Muscle layer of colon (tissue), 2 donors: ENCODE results near the gene ADAM17.

Experiments
- H3K27ac ChIP-seq: one replicate; pipeline ENCODE4 v1.7.0; 2013; ENCODE audit warnings: low read depth, mild to moderate bottlenecking, low read length, moderate library complexity
- H3K27me3 ChIP-seq, 2 donors: one replicate each; pipeline ENCODE4 v1.7.0; 2013; ENCODE audit warnings: low read length in 2 of 2, mild to moderate bottlenecking in 2 of 2; ENCODE audit not compliant: insufficient read depth in 2 of 2, control insufficient read depth in 1 of 2
- H3K36me3 ChIP-seq: one replicate; pipeline ENCODE4 v1.7.0; 2013; ENCODE audit warnings: mild to moderate bottlenecking, low read length; ENCODE audit not compliant: insufficient read depth
- H3K4me1 ChIP-seq: one replicate; pipeline ENCODE4 v1.7.0; 2013; ENCODE audit warnings: mild to moderate bottlenecking, low read length; ENCODE audit not compliant: insufficient read depth
- H3K4me3 ChIP-seq, 2 donors: one replicate each; pipeline ENCODE4 v1.7.0; 2013; ENCODE audit warnings: low read length in 2 of 2, low read depth in 1 of 2, mild to moderate bottlenecking in 1 of 2, moderate library complexity in 1 of 2
- H3K9ac ChIP-seq: one replicate; pipeline ENCODE4 v1.7.0; 2013; ENCODE audit warnings: low read length
- H3K9me3 ChIP-seq: one replicate; pipeline ENCODE4 v1.7.0; 2013; ENCODE audit warnings: mild to moderate bottlenecking, low read length
- donor health status: abdominal sarcoma.
- donor health status: Adenocarcinoma of cecum.

The ADAM17 gene

GRCh38 chr2:9465170-9465569, 90.5 kb downstream of the ADAM17 start:
- Histone ChIP-seq H3K27me3 (no peaks in the 10 kb centered on the region), H3K27ac (no peak overlapping the region), H3K4me1 (no peaks in the 10 kb centered on the region), H3K9ac (no peak overlapping the region), H3K36me3 (no peaks in the 10 kb centered on the region), H3K9me3 (no peaks in the 10 kb centered on the region), H3K4me3 (no peak overlapping the region)

GRCh38 chr2:9463698-9464034, 92.0 kb downstream of the ADAM17 start:
- H3K36me3 ChIP-seq: no peaks in the 10 kb centered on the region

GRCh38 chr2:9462886-9463697, 92.5 kb downstream of the ADAM17 start:
- Histone ChIP-seq H3K9ac (no peak overlapping the region), H3K4me1 (no peaks in the 10 kb centered on the region), H3K27me3 (no peaks in the 10 kb centered on the region), H3K9me3 (no peaks in the 10 kb centered on the region), H3K4me3 (no peak overlapping the region), H3K36me3 (no peaks in the 10 kb centered on the region), H3K27ac (no peak overlapping the region)

More at GRCh38 chr2:9463698-9464034, 92.0 kb downstream of the ADAM17 start:
- Histone ChIP-seq H3K27ac (no peak overlapping the region), H3K9me3 (no peaks in the 10 kb centered on the region), H3K9ac (no peak overlapping the region), H3K4me1 (no peaks in the 10 kb centered on the region), H3K27me3 (no peaks in the 10 kb centered on the region), H3K4me3 (no peak overlapping the region)

GRCh38 chr2:9462313-9462712, 93.3 kb downstream of the ADAM17 start:
- Histone ChIP-seq H3K27me3 (no peaks in the 10 kb centered on the region), H3K27ac (no peak overlapping the region), H3K9me3 (no peaks in the 10 kb centered on the region), H3K36me3 (no peaks in the 10 kb centered on the region), H3K4me1 (no peaks in the 10 kb centered on the region), H3K9ac (no peak overlapping the region), H3K4me3 (no peak overlapping the region)

- H3K9ac ChIP-seq: no peak overlapping the region
- H3K27me3 ChIP-seq: no peaks in the 10 kb centered on the region
- no peak overlapping the region for H3K4me3 ChIP-seq
- H3K27ac ChIP-seq: no peak overlapping the region
- no peaks in the 10 kb centered on the region for H3K4me1 ChIP-seq
- H3K9me3 ChIP-seq: no peaks in the 10 kb centered on the region
- H3K36me3 ChIP-seq: no peaks in the 10 kb centered on the region
Observed at GRCh38 chr2:9461079-9461478, 94.6 kb downstream of the ADAM17 start.

- Histone ChIP-seq H3K9me3 (no peaks in the 10 kb centered on the region), H3K27me3 (no peaks in the 10 kb centered on the region), H3K27ac (no peak overlapping the region), H3K36me3 (no peaks in the 10 kb centered on the region), H3K4me3 (no peak overlapping the region), H3K4me1 (no peaks in the 10 kb centered on the region), H3K9ac (no peak overlapping the region)
Observed at GRCh38 chr2:9460441-9461017, 95.1 kb downstream of the ADAM17 start.

- Histone ChIP-seq H3K4me1 (no peaks in the 10 kb centered on the region), H3K4me3 (no peak overlapping the region), H3K9me3 (no peaks in the 10 kb centered on the region), H3K36me3 (peaks cover 12% of the 10 kb centered on the region), H3K27ac (no peak overlapping the region), H3K9ac (no peak overlapping the region), H3K27me3 (no peaks in the 10 kb centered on the region)
Observed at GRCh38 chr2:9451231-9451630, 104.4 kb downstream of the ADAM17 start.

- Histone ChIP-seq H3K36me3 (peaks cover 36% of the 10 kb centered on the region), H3K4me3 (no peak overlapping the region), H3K4me1 (no peaks in the 10 kb centered on the region), H3K9me3 (no peaks in the 10 kb centered on the region), H3K27me3 (no peaks in the 10 kb centered on the region), H3K9ac (no peak overlapping the region), H3K27ac (no peak overlapping the region)
Observed at GRCh38 chr2:9445089-9445488, 110.5 kb downstream of the ADAM17 start.

- Histone ChIP-seq H3K27ac (no peak overlapping the region), H3K9ac (no peak overlapping the region), H3K4me3 (no peak overlapping the region), H3K9me3 (no peaks in the 10 kb centered on the region), H3K4me1 (no peaks in the 10 kb centered on the region), H3K36me3 (peaks cover 36% of the 10 kb centered on the region), H3K27me3 (no peaks in the 10 kb centered on the region)
Observed at GRCh38 chr2:9443526-9443925, 112.1 kb downstream of the ADAM17 start.

- Histone ChIP-seq H3K36me3 (peaks cover 45% of the 10 kb centered on the region), H3K27ac (no peak overlapping the region)
Observed at GRCh38 chr2:9441556-9441955, 114.1 kb downstream of the ADAM17 start.

GRCh38 chr2:9440058-9440727, 115.4 kb downstream of the ADAM17 start:
- Histone ChIP-seq H3K27me3 (no peaks in the 10 kb centered on the region), H3K36me3 (peaks cover 38% of the 10 kb centered on the region), H3K4me1 (no peaks in the 10 kb centered on the region), H3K9ac (no peak overlapping the region), H3K9me3 (no peaks in the 10 kb centered on the region), H3K27ac (no peak overlapping the region), H3K4me3 (no peak overlapping the region)

More at GRCh38 chr2:9441556-9441955, 114.1 kb downstream of the ADAM17 start:
- Histone ChIP-seq H3K4me3 (no peak overlapping the region), H3K9me3 (no peaks in the 10 kb centered on the region), H3K27me3 (no peaks in the 10 kb centered on the region), H3K4me1 (no peaks in the 10 kb centered on the region), H3K9ac (no peak overlapping the region)
